GM12891 (cell line): ENCODE measurements around the gene PCCB.

Source experiments
- POLR2A ChIP-seq: IDR thresholded peaks from 2 replicates; pipeline ENCODE4 v1.6.1; 2011; ENCODE audit warnings: low read depth, low read length, control low read depth
- TAF1 ChIP-seq: IDR thresholded peaks from 2 replicates; pipeline ENCODE4 v1.6.1; 2011; ENCODE audit warnings: low read depth, low read length, control low read depth

GRCh38 chr3:136350132-136350531 is 100.0 kb downstream of the PCCB start:
- TF ChIP-seq TAF1 (no peak), POLR2A (no peak)
